Activated CD8-positive, alpha-beta T cell treated with anti-CD3 and anti-CD28 coated beads for 36 hours (primary cell): Measurements from ENCODE around the gene GRIK3. TPM values are rescaled to one million over a fixed set of nuclear protein-coding genes. Genes with fewer than 3 reads are reported as not detected.

ENCODE experiments used
- ATAC-seq: fragments of 200-7000 bp; cut with Tn5 transposase; one replicate; pipeline ENCODE4 v1.10.0; 2021; ENCODE audit warnings: mild to moderate bottlenecking, moderate library complexity
- CTCF ChIA-PET: fragments of 350-600 bp; sonication (Branson Sonifier 250); formaldehyde crosslinking; loops from one replicate; lab custom pipeline; 2021; ENCODE audit warnings: antibody characterized with exemption; lab: Charles Lee
- POLR2A ChIA-PET: fragments of 350-600 bp; sonication (Branson Sonifier 250); formaldehyde crosslinking; loops from one replicate; lab custom pipeline; 2021; ENCODE audit warnings: antibody characterized with exemption; lab: Charles Lee
- DNase-seq: peaks from one replicate; pipeline ENCODE4 v3.0.0-alpha.2; 2020
- H3K27ac Mint-ChIP-seq: one replicate; pipeline ENCODE4 v1.8.0; 2021; ENCODE audit warnings: mild to moderate bottlenecking, mixed read lengths
- H3K27me3 Mint-ChIP-seq: one replicate; pipeline ENCODE4 v1.8.0; 2021; ENCODE audit warnings: mixed read lengths
- H3K36me3 Mint-ChIP-seq: one replicate; pipeline ENCODE4 v1.8.0; 2021; ENCODE audit warnings: low read depth, mixed read lengths
- H3K4me1 Mint-ChIP-seq: one replicate; pipeline ENCODE4 v1.8.0; 2021; ENCODE audit warnings: low read depth, mixed read lengths
- H3K4me3 Mint-ChIP-seq: one replicate; pipeline ENCODE4 v1.8.0; 2021; ENCODE audit warnings: mild to moderate bottlenecking, moderate library complexity, mixed read lengths
- H3K9me3 Mint-ChIP-seq: one replicate; pipeline ENCODE4 v1.8.0; 2021; ENCODE audit warnings: mixed read lengths
- intact Hi-C: fragments of 100-400 bp; cut with micrococcal nuclease; formaldehyde crosslinking; loops from one replicate; pipeline ENCODE4 v1.10.0; 2022
- total RNA-seq, 2 experiments: library from RNA; stranded (reverse); gene quantifications; one replicate each; pipeline ENCODE4 v1.2.3, GENCODE V29; 2021
- TF ChIP-seq, protein P1 (sequence below): fragments of 200-600 bp; IDR thresholded peaks from one replicate; pipeline ENCODE4 v1.8.0; 2022; ENCODE audit warnings: antibody characterized with exemption, mild to moderate bottlenecking

GRIK3 gene
- total RNA-seq, 2 experiments from 2014 or later: not detected

DNA sequence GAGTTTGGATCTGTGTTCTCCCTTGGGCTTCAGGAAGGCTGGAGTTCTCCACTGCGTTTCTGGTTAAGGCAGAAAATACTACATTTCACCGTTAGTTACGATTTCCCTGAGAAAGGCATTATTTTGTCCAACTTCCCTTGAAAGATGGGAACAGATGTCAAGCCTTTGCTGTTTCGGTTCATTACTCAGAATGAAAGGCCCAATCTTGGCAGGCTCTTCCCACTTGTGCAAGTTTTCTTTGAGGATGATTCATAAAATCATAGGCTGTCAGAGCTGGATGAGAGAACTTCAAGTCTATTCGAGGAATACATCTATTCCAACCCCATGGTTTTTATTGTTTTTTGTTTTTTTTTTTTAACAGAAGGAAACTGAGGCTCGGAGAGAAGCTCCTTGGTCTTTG is 205.2 kb downstream of the GRIK3 start:
- no peak overlapping the region for H3K4me3 Mint-ChIP-seq
- ChIA-PET CTCF (no interaction called here), POLR2A (no interaction called here)
- no peaks in the 10 kb centered on the region for H3K27me3 Mint-ChIP-seq
- no peaks in the 10 kb centered on the region for H3K4me1 Mint-ChIP-seq
- H3K36me3 Mint-ChIP-seq: no peaks in the 10 kb centered on the region
- DNase-seq (no peak), ATAC-seq (no peak)
- H3K9me3 Mint-ChIP-seq: no peaks in the 10 kb centered on the region
- H3K27ac Mint-ChIP-seq: no peak overlapping the region
- intact Hi-C loops: no loop called here
- TF ChIP-seq, protein P1, sequence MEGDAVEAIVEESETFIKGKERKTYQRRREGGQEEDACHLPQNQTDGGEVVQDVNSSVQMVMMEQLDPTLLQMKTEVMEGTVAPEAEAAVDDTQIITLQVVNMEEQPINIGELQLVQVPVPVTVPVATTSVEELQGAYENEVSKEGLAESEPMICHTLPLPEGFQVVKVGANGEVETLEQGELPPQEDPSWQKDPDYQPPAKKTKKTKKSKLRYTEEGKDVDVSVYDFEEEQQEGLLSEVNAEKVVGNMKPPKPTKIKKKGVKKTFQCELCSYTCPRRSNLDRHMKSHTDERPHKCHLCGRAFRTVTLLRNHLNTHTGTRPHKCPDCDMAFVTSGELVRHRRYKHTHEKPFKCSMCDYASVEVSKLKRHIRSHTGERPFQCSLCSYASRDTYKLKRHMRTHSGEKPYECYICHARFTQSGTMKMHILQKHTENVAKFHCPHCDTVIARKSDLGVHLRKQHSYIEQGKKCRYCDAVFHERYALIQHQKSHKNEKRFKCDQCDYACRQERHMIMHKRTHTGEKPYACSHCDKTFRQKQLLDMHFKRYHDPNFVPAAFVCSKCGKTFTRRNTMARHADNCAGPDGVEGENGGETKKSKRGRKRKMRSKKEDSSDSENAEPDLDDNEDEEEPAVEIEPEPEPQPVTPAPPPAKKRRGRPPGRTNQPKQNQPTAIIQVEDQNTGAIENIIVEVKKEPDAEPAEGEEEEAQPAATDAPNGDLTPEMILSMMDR: no peak

DNA sequence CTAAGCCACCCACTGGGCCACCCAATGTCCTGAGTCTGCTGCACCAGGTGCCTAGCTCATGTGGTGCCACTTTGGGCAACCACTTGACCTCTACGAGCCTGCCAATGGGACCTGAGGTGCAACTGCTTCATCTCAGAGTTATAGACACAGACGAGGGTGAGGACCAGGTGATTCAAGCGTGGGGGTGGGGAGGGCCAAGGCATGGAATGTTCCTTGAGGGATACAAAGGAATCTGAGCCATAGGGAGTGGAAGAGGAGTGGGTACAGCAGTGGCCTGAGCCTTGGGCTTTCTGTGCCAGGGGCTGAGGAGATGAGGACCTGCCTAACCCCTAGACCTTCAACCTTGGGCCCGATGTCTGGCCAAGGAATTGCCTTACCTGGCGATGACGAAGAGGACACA is 209.1 kb downstream of the GRIK3 start:
- CTCF ChIA-PET: no interaction called here
- Mint-ChIP-seq H3K27me3 (no peaks in the 10 kb centered on the region), H3K4me1 (no peaks in the 10 kb centered on the region), H3K36me3 (no peaks in the 10 kb centered on the region), H3K27ac (no peak overlapping the region), H3K4me3 (no peak overlapping the region), H3K9me3 (no peaks in the 10 kb centered on the region)
- intact Hi-C loops: no loop called here
- TF ChIP-seq, protein P1: no peak
- DNase-seq (no peak), ATAC-seq (no peak)
- POLR2A ChIA-PET: no interaction called here

DNA sequence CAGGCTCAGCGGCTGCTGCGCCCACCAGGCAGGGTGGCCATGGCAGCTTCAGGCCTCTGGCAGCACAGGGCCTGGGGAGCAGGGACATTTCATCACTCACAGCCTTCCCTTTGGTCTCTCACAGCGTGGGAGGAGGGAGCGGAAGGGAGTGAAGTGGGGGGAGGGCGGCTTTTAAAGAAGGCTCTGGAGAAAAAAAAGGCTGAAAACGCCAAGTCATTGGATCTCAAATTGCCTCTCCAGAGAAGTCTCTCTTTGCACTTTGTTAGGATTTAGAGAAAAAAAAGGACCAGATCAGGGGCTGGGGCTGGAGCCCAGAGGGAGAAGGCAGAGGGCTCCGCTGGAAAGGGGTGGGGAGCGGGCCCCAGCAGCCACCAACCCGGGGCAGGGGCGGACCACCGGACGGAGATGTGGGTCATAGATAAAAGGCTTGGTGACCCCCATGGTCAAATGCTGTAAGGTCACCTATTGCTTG is 209.9 kb downstream of the GRIK3 start:
- DNase-seq: no peak
- H3K4me3 Mint-ChIP-seq: no peak overlapping the region
- no peak overlapping the region for H3K27ac Mint-ChIP-seq
- ATAC-seq: no peak
- POLR2A ChIA-PET: no interaction called here
- no peaks in the 10 kb centered on the region for H3K9me3 Mint-ChIP-seq
- no peaks in the 10 kb centered on the region for H3K36me3 Mint-ChIP-seq
- H3K4me1 Mint-ChIP-seq: no peaks in the 10 kb centered on the region
- intact Hi-C loops: no loop called here
- TF ChIP-seq, protein P1: no peak
- no peaks in the 10 kb centered on the region for H3K27me3 Mint-ChIP-seq
- CTCF ChIA-PET: no interaction called here

DNA sequence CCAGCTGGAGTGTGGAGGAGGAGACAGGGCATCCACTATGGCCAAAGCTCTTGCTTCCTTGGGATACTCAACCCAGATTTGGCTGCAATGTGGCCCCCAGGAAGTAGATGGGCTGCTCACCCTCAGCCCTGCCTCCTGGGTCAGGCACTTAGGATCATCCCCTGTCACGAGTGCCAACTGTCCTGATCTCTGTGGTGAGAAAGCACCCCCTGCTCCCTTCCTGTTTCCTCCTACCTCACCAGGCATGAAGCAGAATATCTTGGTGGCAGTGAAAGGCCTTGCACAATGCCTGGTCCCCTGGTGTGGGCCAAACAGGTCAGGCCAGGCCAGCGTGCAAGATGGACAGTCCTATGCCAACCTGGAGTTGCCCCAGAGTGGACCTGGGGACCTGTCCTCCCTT is 211.7 kb downstream of the GRIK3 start:
- TF ChIP-seq, protein P1: no peak
- DNase-seq (no peak), ATAC-seq (no peak)
- CTCF ChIA-PET: no interaction called here
- no peaks in the 10 kb centered on the region for H3K4me1 Mint-ChIP-seq
- H3K27me3 Mint-ChIP-seq: no peaks in the 10 kb centered on the region
- H3K4me3 Mint-ChIP-seq: no peak overlapping the region
- no peak overlapping the region for H3K27ac Mint-ChIP-seq
- POLR2A ChIA-PET: no interaction called here
- intact Hi-C loops: no loop called here
- H3K36me3 Mint-ChIP-seq: no peaks in the 10 kb centered on the region
- H3K9me3 Mint-ChIP-seq: no peaks in the 10 kb centered on the region

DNA sequence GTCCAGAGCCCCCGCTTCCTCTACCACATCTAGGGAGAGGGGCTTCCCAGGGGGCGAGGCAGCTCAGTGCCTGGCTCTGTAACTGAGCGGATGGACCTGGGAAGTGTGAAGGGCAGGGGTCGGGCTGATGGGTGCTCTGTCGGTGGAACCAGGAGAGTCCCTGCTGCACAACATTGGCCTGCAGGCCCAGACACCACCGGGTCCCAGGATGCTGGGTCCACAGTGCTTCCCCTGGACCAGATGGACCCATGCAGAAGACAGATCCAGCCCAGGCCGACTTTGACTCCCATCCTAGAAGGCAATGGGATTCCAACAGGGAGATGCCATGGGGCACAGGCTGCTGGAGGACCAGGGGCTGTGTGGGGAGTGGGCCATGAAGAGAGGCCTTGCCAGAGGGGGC is 212.9 kb downstream of the GRIK3 start:
- no peak overlapping the region for H3K27ac Mint-ChIP-seq
- H3K9me3 Mint-ChIP-seq: no peaks in the 10 kb centered on the region
- CTCF ChIA-PET: no interaction called here
- H3K4me3 Mint-ChIP-seq: no peak overlapping the region
- no peaks in the 10 kb centered on the region for H3K36me3 Mint-ChIP-seq
- no peak for ATAC-seq
- POLR2A ChIA-PET: no interaction called here
- no peaks in the 10 kb centered on the region for H3K4me1 Mint-ChIP-seq
- no peaks in the 10 kb centered on the region for H3K27me3 Mint-ChIP-seq
- intact Hi-C loops: no loop called here
- TF ChIP-seq, protein P1: no peak
- no peak for DNase-seq
